BE2C (cell line): ENCODE data around the gene GGPS1.
A peak's percentile ranks its signal among the peaks of the same experiment; 100 is the strongest.

Experiments
- DNase-seq: peaks from one replicate; pipeline ENCODE4 v3.0.0-alpha.2; 2020
- H3K27me3 ChIP-seq: fragments of 250-450 bp; sonication (Bioruptor Pico); 2 replicates; pipeline ENCODE4 v1.5.1; 2020; ENCODE audit warnings: mild to moderate bottlenecking
- H3K36me3 ChIP-seq: fragments of 250-450 bp; sonication (Bioruptor Pico); 2 replicates; pipeline ENCODE4 v1.5.1; 2020; ENCODE audit warnings: mild to moderate bottlenecking
- H3K4me1 ChIP-seq: fragments of 250-450 bp; sonication (Bioruptor Pico); 2 replicates; pipeline ENCODE4 v1.5.1; 2020
- H3K4me3 ChIP-seq: 2 replicates; pipeline ENCODE4 v1.5.1; 2011; ENCODE audit warnings: low read depth, low read length
- H3K9me3 ChIP-seq: fragments of 250-450 bp; sonication (Bioruptor Pico); 2 replicates; pipeline ENCODE4 v1.5.1; 2020
- CTCF ChIP-seq: IDR thresholded peaks from 2 replicates; pipeline ENCODE4 v1.5.1; 2012; ENCODE audit warnings: mild to moderate bottlenecking, low read depth, low read length

GGPS1 gene

GRCh38 chr1:235324296-235324695 is 4.1 kb upstream of the GGPS1 start:
- Histone ChIP-seq H3K27me3 (no peaks in the 10 kb centered on the region), H3K4me1 (no peaks in the 10 kb centered on the region), H3K36me3 (peaks cover 14% of the 10 kb centered on the region), H3K4me3 (no peak overlapping the region), H3K9me3 (no peaks in the 10 kb centered on the region)
- TF ChIP-seq CTCF = no peak
- DNase-seq = no peak

GRCh38 chr1:235325139-235325538 is 3.2 kb upstream of the GGPS1 start:
- Histone ChIP-seq H3K9me3 (no peaks in the 10 kb centered on the region), H3K4me3 (peak overlapping the region; percentile 93; the same call in 1 of the 2 replicates), H3K27me3 (no peaks in the 10 kb centered on the region), H3K4me1 (no peaks in the 10 kb centered on the region), H3K36me3 (peaks cover 14% of the 10 kb centered on the region)
- TF ChIP-seq CTCF = no peak
- DNase-seq = no peak

GRCh38 chr1:235325854-235326253 is 2.5 kb upstream of the GGPS1 start:
- TF ChIP-seq CTCF = no peak
- Histone ChIP-seq H3K9me3 (no peaks in the 10 kb centered on the region), H3K4me3 (peak overlapping the region; percentile 93), H3K27me3 (no peaks in the 10 kb centered on the region), H3K36me3 (peaks cover 14% of the 10 kb centered on the region), H3K4me1 (no peaks in the 10 kb centered on the region)
- DNase-seq = no peak

GRCh38 chr1:235326719-235327558 is 1.4 kb upstream of the GGPS1 start:
- no peaks in the 10 kb centered on the region for H3K4me1 ChIP-seq
- DNase-seq = peak; percentile 51
- no peaks in the 10 kb centered on the region for H3K9me3 ChIP-seq
- H3K36me3 ChIP-seq = peaks cover 14% of the 10 kb centered on the region
- no peaks in the 10 kb centered on the region for H3K27me3 ChIP-seq
- no peak for TF ChIP-seq CTCF
- peak overlapping the region; percentile 93 for H3K4me3 ChIP-seq

- no peaks in the 10 kb centered on the region for H3K4me1 ChIP-seq
- peak within 1 kb of the TSS; percentile 93 for H3K4me3 ChIP-seq
- no peaks in the 10 kb centered on the region for H3K27me3 ChIP-seq
These were observed 655 bp upstream of the GGPS1 start, which contains the start of gene ARID4B for GRCh38 chr1:235327559-235328270. TSS of gene ARID4B (minus strand) at chr1:235328179. CDS start at chr1:235326919, 1,260 bp downstream.

More at GRCh38 chr1:235327559-235328270, 655 bp upstream of the GGPS1 start, which contains the start of gene ARID4B:
- no peak for DNase-seq
- Histone ChIP-seq H3K9me3 (no peaks in the 10 kb centered on the region), H3K36me3 (peaks cover 10% of the 10 kb centered on the region)
- TF ChIP-seq CTCF = no peak
